22Rv1 (cell line): ENCODE results near the gene RAB3IL1.

ENCODE experiments used
- H3K27ac ChIP-seq: fragments of 450-650 bp; 2 replicates; pipeline ENCODE4 v1.5.1; 2017
- CTCF ChIP-seq: fragments of 450-650 bp; IDR thresholded peaks from 2 replicates; pipeline ENCODE4 v1.5.1; 2017; ENCODE audit warnings: mild to moderate bottlenecking
- ZFX ChIP-seq: fragments of 450-650 bp; IDR thresholded peaks from 2 replicates; pipeline ENCODE4 v1.6.1; 2017; ENCODE audit warnings: antibody characterized with exemption, borderline replicate concordance

The RAB3IL1 gene

GRCh38 chr11:61864814-61865775 lies 52.3 kb downstream of the RAB3IL1 start:
- H3K27ac ChIP-seq, result no peak overlapping the region
- no peak for TF ChIP-seq ZFX
- no peak for TF ChIP-seq CTCF

- H3K27ac ChIP-seq, result no peak overlapping the region
Observed at GRCh38 chr11:61863548-61864081, 53.8 kb downstream of the RAB3IL1 start.

GRCh38 chr11:61862714-61863547 lies 54.4 kb downstream of the RAB3IL1 start:
- no peak overlapping the region for H3K27ac ChIP-seq
- no peak for TF ChIP-seq ZFX
- no peak for TF ChIP-seq CTCF

More at GRCh38 chr11:61863548-61864081, 53.8 kb downstream of the RAB3IL1 start:
- TF ChIP-seq ZFX (no peak), CTCF (no peak)

GRCh38 chr11:61861634-61862033 lies 55.7 kb downstream of the RAB3IL1 start:
- no peak overlapping the region for H3K27ac ChIP-seq
- TF ChIP-seq ZFX (no peak), CTCF (no peak)

GRCh38 chr11:61860054-61860903 lies 57.1 kb downstream of the RAB3IL1 start:
- H3K27ac ChIP-seq, result peak overlapping the region; percentile 32
- TF ChIP-seq ZFX (no peak), CTCF (no peak)

- H3K27ac ChIP-seq, result no peak overlapping the region
- TF ChIP-seq CTCF (no peak), ZFX (no peak)
Observed at GRCh38 chr11:61855939-61856680, 61.3 kb downstream of the RAB3IL1 start.
